ENCODE results near the gene BTBD17.

DNA sequence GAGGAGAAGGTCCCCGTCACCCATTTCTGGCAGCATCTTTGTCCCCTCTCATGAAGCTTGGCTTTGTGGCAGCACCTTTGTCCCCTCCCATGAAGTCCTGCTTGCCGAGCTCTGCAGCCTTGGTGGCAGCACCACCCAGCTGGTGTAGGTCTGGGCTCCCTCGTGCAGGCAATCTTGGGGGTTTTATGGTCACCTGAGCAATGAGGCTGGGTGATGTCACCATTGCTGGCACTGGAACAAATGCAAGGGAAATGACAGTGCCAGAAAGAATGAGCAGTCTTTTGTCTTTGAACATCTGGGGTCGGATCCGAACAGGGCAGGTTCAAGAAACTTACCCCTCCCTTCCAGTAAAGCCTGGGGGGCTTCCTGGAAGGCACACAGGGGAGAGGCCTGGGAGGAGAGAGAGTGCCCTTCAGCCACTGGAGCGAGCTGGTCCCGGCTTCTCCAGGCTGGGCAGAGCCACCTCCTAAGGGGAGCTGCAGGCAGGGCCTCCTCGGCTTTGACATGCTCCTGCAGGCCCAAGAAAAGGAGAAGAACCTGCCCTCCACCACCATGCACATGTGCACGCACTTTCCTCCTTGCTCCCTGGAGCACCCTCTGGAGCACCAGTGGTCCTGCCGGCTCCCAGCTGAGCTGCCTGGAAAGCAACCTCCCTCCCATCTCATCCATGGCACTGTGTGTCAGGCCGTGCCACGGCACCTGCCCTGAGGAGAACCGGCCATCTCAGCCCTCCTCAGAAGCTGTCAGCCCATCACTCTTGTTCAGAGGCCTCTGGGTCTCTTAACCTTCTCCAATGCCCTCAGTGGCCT, 16.0 kb downstream of the BTBD17 start:
- TF ChIP-seq, protein P1, sequence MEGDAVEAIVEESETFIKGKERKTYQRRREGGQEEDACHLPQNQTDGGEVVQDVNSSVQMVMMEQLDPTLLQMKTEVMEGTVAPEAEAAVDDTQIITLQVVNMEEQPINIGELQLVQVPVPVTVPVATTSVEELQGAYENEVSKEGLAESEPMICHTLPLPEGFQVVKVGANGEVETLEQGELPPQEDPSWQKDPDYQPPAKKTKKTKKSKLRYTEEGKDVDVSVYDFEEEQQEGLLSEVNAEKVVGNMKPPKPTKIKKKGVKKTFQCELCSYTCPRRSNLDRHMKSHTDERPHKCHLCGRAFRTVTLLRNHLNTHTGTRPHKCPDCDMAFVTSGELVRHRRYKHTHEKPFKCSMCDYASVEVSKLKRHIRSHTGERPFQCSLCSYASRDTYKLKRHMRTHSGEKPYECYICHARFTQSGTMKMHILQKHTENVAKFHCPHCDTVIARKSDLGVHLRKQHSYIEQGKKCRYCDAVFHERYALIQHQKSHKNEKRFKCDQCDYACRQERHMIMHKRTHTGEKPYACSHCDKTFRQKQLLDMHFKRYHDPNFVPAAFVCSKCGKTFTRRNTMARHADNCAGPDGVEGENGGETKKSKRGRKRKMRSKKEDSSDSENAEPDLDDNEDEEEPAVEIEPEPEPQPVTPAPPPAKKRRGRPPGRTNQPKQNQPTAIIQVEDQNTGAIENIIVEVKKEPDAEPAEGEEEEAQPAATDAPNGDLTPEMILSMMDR (IDR thresholded peaks at IDR 0.05) = no peak
- no peak for TF ChIP-seq POLR2A (IDR thresholded peaks at IDR 0.05)

Data from body of pancreas (tissue), 4 donors.